Memory B cell (primary cell): Measurements from ENCODE around the gene ZBTB5.
"Not testable (repeated sequence)": the region's sequence is repeated elsewhere in the genome, so short reads cannot be mapped to it uniquely, and the experiment has no call there.

Experiments used
- ATAC-seq: fragments of 150-1000 bp; cut with Tn5 transposase; 2 replicates; pipeline ENCODE4 v1.10.0; 2021; ENCODE audit warnings: low read depth, mild to moderate bottlenecking, moderate library complexity
- DNase-seq, 2 donors: peaks; one replicate each; pipeline ENCODE4 v3.0.0; 2022; ENCODE audit warnings: low spot score in 2 of 2
- H3K27ac Mint-ChIP-seq: one replicate; pipeline ENCODE4 v1.8.0; 2022; ENCODE audit warnings: mild to moderate bottlenecking, moderate library complexity, mixed read lengths
- H3K27me3 Mint-ChIP-seq: one replicate; pipeline ENCODE4 v1.8.0; 2022; ENCODE audit warnings: mixed read lengths
- H3K36me3 Mint-ChIP-seq: one replicate; pipeline ENCODE4 v1.8.0; 2022; ENCODE audit warnings: mild to moderate bottlenecking, mixed read lengths
- H3K4me1 Mint-ChIP-seq: one replicate; pipeline ENCODE4 v1.8.0; 2022; ENCODE audit warnings: mixed read lengths
- H3K4me3 Mint-ChIP-seq: one replicate; pipeline ENCODE4 v1.8.0; 2022; ENCODE audit warnings: mild to moderate bottlenecking, moderate library complexity, mixed read lengths
- H3K9me3 Mint-ChIP-seq: one replicate; pipeline ENCODE4 v1.8.0; 2022; ENCODE audit warnings: mixed read lengths

The ZBTB5 gene

GRCh38 chr9:37465249-37466036 is at the start of gene ZBTB5:
TSS of gene ZBTB5 (minus strand) at chr9:37465450. CDS start at chr9:37442551, 22,899 bp downstream.
- DNase-seq, result peak; percentile 94 to 98
- H3K27ac Mint-ChIP-seq, result peak within 1 kb of the TSS; percentile 98
- H3K27me3 Mint-ChIP-seq, result no peaks in the 10 kb centered on the region
- no peaks in the 10 kb centered on the region for H3K9me3 Mint-ChIP-seq
- peaks cover 9% of the 10 kb centered on the region for H3K36me3 Mint-ChIP-seq
- ATAC-seq, result peak; percentile 70
- peaks cover 21% of the 10 kb centered on the region for H3K4me1 Mint-ChIP-seq
- peak within 1 kb of the TSS; percentile 88 for H3K4me3 Mint-ChIP-seq

GRCh38 chr9:37514999-37515398 is 49.7 kb upstream of the ZBTB5 start:
- Mint-ChIP-seq H3K4me1 (peaks cover 7% of the 10 kb centered on the region), H3K9me3 (no peaks in the 10 kb centered on the region), H3K27ac (no peak overlapping the region), H3K27me3 (no peaks in the 10 kb centered on the region), H3K4me3 (no peak overlapping the region), H3K36me3 (peaks cover 25% of the 10 kb centered on the region)
- DNase-seq, result no peak
- ATAC-seq, result no peak

GRCh38 chr9:37514415-37514814 is 49.2 kb upstream of the ZBTB5 start:
- H3K27me3 Mint-ChIP-seq, DNase-seq, H3K9me3 Mint-ChIP-seq, H3K4me3 Mint-ChIP-seq, H3K4me1 Mint-ChIP-seq, ATAC-seq: not testable (repeated sequence)
- H3K36me3 Mint-ChIP-seq, result peaks cover 25% of the 10 kb centered on the region
- H3K27ac Mint-ChIP-seq, result peak overlapping the region; percentile 35

GRCh38 chr9:37512437-37512836 is 47.2 kb upstream of the ZBTB5 start:
- Mint-ChIP-seq H3K27me3 (no peaks in the 10 kb centered on the region), H3K9me3 (no peaks in the 10 kb centered on the region), H3K36me3 (peaks cover 18% of the 10 kb centered on the region), H3K4me3 (no peak overlapping the region), H3K27ac (no peak overlapping the region), H3K4me1 (peaks cover 9% of the 10 kb centered on the region)
- ATAC-seq, result no peak
- DNase-seq, result no peak

- DNase-seq (no peak), ATAC-seq (peak; percentile 70)
- Mint-ChIP-seq H3K4me1 (peaks cover 9% of the 10 kb centered on the region), H3K36me3 (peaks cover 16% of the 10 kb centered on the region), H3K27ac (no peak overlapping the region), H3K27me3 (no peaks in the 10 kb centered on the region), H3K9me3 (no peaks in the 10 kb centered on the region), H3K4me3 (no peak overlapping the region)
Measured at GRCh38 chr9:37511016-37512010, 46.1 kb upstream of the ZBTB5 start.

- H3K9me3 Mint-ChIP-seq, H3K27ac Mint-ChIP-seq, DNase-seq, H3K27me3 Mint-ChIP-seq, H3K4me3 Mint-ChIP-seq, ATAC-seq, H3K4me1 Mint-ChIP-seq: not testable (repeated sequence)
- H3K36me3 Mint-ChIP-seq, result peaks cover 10% of the 10 kb centered on the region
Measured at GRCh38 chr9:37510053-37510452, 44.8 kb upstream of the ZBTB5 start.

- no peak for ATAC-seq
- Mint-ChIP-seq H3K36me3 (peaks cover 8% of the 10 kb centered on the region), H3K9me3 (no peaks in the 10 kb centered on the region), H3K4me1 (peaks cover 9% of the 10 kb centered on the region), H3K27me3 (no peaks in the 10 kb centered on the region), H3K27ac (no peak overlapping the region), H3K4me3 (no peak overlapping the region)
- no peak for DNase-seq
Measured at GRCh38 chr9:37509536-37509935, 44.3 kb upstream of the ZBTB5 start.

- H3K4me3 Mint-ChIP-seq, result no peak overlapping the region
- peak overlapping the region; percentile 35 for H3K27ac Mint-ChIP-seq
- H3K27me3 Mint-ChIP-seq, result no peaks in the 10 kb centered on the region
- peaks cover 8% of the 10 kb centered on the region for H3K36me3 Mint-ChIP-seq
- H3K4me1 Mint-ChIP-seq, result peaks cover 9% of the 10 kb centered on the region
- ATAC-seq, result peak; percentile 32
- DNase-seq, result no peak
- H3K9me3 Mint-ChIP-seq, result no peaks in the 10 kb centered on the region
Measured at GRCh38 chr9:37508834-37509206, 43.6 kb upstream of the ZBTB5 start.

- DNase-seq (no peak), ATAC-seq (no peak)
- Mint-ChIP-seq H3K4me1 (peaks cover 9% of the 10 kb centered on the region), H3K27me3 (no peaks in the 10 kb centered on the region), H3K4me3 (no peak overlapping the region), H3K27ac (peak overlapping the region; percentile 35), H3K36me3 (peaks cover 12% of the 10 kb centered on the region), H3K9me3 (no peaks in the 10 kb centered on the region)
Measured at GRCh38 chr9:37508135-37508833, 43.0 kb upstream of the ZBTB5 start.

- H3K4me1 Mint-ChIP-seq, result peaks cover 9% of the 10 kb centered on the region
- H3K27ac Mint-ChIP-seq, result no peak overlapping the region
- peaks cover 16% of the 10 kb centered on the region for H3K36me3 Mint-ChIP-seq
Measured at GRCh38 chr9:37507566-37508134, 42.4 kb upstream of the ZBTB5 start.

GRCh38 chr9:37504605-37505004 is 39.4 kb upstream of the ZBTB5 start:
- Mint-ChIP-seq H3K4me3 (no peak overlapping the region), H3K9me3 (no peaks in the 10 kb centered on the region), H3K27me3 (no peaks in the 10 kb centered on the region), H3K27ac (no peak overlapping the region), H3K4me1 (peaks cover 2% of the 10 kb centered on the region), H3K36me3 (peaks cover 27% of the 10 kb centered on the region)
- ATAC-seq (no peak), DNase-seq (no peak)

More at GRCh38 chr9:37507566-37508134, 42.4 kb upstream of the ZBTB5 start:
- no peak for DNase-seq
- H3K4me3 Mint-ChIP-seq, result no peak overlapping the region
- ATAC-seq, result no peak
- H3K27me3 Mint-ChIP-seq, result no peaks in the 10 kb centered on the region
- no peaks in the 10 kb centered on the region for H3K9me3 Mint-ChIP-seq

GRCh38 chr9:37503736-37504135 is 38.5 kb upstream of the ZBTB5 start:
- Mint-ChIP-seq H3K36me3 (peaks cover 27% of the 10 kb centered on the region), H3K9me3 (no peaks in the 10 kb centered on the region), H3K27ac (no peak overlapping the region), H3K27me3 (no peaks in the 10 kb centered on the region), H3K4me3 (no peak overlapping the region), H3K4me1 (peaks cover under 1% of the 10 kb centered on the region)
- no peak for DNase-seq
- no peak for ATAC-seq

GRCh38 chr9:37501957-37502596 is 36.8 kb upstream of the ZBTB5 start:
- DNase-seq, result no peak
- Mint-ChIP-seq H3K4me1 (no peaks in the 10 kb centered on the region), H3K9me3 (no peaks in the 10 kb centered on the region), H3K27me3 (no peaks in the 10 kb centered on the region), H3K27ac (no peak overlapping the region), H3K36me3 (peaks cover 36% of the 10 kb centered on the region), H3K4me3 (no peak overlapping the region)
- ATAC-seq, result no peak
